HEK293 (cell line): Measurements from ENCODE around the gene ZNF442.

Experiments
- CTCF ChIP-seq: fragments of 450-650 bp; formaldehyde crosslinking; IDR thresholded peaks from 2 replicates; pipeline ENCODE4 v1.5.1; 2016; ENCODE audit warnings: missing biosample characterization, missing genetic modification characterization
- KLF10 ChIP-seq: fragments of 450-650 bp; IDR thresholded peaks from 2 replicates; pipeline ENCODE4 v1.5.1; 2018; ENCODE audit warnings: missing biosample characterization, mild to moderate bottlenecking, missing genetic modification characterization
- REST ChIP-seq: fragments of 450-650 bp; formaldehyde crosslinking; IDR thresholded peaks from 2 replicates; pipeline ENCODE4 v1.5.1; 2016; ENCODE audit warnings: missing biosample characterization, missing genetic modification characterization
- YY2 ChIP-seq: fragments of 450-650 bp; formaldehyde crosslinking; IDR thresholded peaks from 2 replicates; pipeline ENCODE4 v1.5.1; 2016; ENCODE audit warnings: missing biosample characterization, missing genetic modification characterization
- ZBTB8A ChIP-seq: fragments of 450-650 bp; formaldehyde crosslinking; IDR thresholded peaks from 2 replicates; pipeline ENCODE4 v1.5.1; 2016; ENCODE audit warnings: missing biosample characterization, missing genetic modification characterization
- ZNF138 ChIP-seq: fragments of 450-650 bp; formaldehyde crosslinking; IDR thresholded peaks from 2 replicates; pipeline ENCODE4 v1.5.1; 2016; ENCODE audit warnings: missing biosample characterization, missing genetic modification characterization, borderline replicate concordance
- ZNF394 ChIP-seq: fragments of 450-650 bp; formaldehyde crosslinking; IDR thresholded peaks from 2 replicates; pipeline ENCODE4 v1.5.1; 2016; ENCODE audit warnings: missing biosample characterization, missing genetic modification characterization, mild to moderate bottlenecking, moderate library complexity, borderline replicate concordance
- ZNF549 ChIP-seq: fragments of 450-650 bp; IDR thresholded peaks from 2 replicates; pipeline ENCODE4 v1.5.1; 2018; ENCODE audit warnings: missing biosample characterization, missing genetic modification characterization, mild to moderate bottlenecking, inconsistent platforms, moderate library complexity
- ZNF785 ChIP-seq: fragments of 450-650 bp; formaldehyde crosslinking; IDR thresholded peaks from 2 replicates; pipeline ENCODE4 v1.5.1; 2016; ENCODE audit warnings: missing biosample characterization, missing genetic modification characterization
- TF ChIP-seq, protein P1 (sequence below): IDR thresholded peaks from 2 replicates; pipeline ENCODE4 v1.6.1; 2011; ENCODE audit warnings: mild to moderate bottlenecking, low read depth, low read length, borderline replicate concordance
- TF ChIP-seq, protein P2 (sequence below): fragments of 450-650 bp; formaldehyde crosslinking; conservative IDR thresholded peaks from 2 replicates; pipeline ENCODE4 v1.5.1; 2016; ENCODE audit warnings: low read depth, missing biosample characterization, missing genetic modification characterization
- TF ChIP-seq, protein P3 (sequence below): fragments of 450-650 bp; formaldehyde crosslinking; IDR thresholded peaks from 2 replicates; pipeline ENCODE4 v1.5.1; 2017; ENCODE audit warnings: missing biosample characterization, missing genetic modification characterization
- TF ChIP-seq, protein P4 (sequence below): fragments of 450-650 bp; IDR thresholded peaks from 2 replicates; pipeline ENCODE4 v1.5.1; 2018; ENCODE audit warnings: missing biosample characterization, missing genetic modification characterization

DNA sequence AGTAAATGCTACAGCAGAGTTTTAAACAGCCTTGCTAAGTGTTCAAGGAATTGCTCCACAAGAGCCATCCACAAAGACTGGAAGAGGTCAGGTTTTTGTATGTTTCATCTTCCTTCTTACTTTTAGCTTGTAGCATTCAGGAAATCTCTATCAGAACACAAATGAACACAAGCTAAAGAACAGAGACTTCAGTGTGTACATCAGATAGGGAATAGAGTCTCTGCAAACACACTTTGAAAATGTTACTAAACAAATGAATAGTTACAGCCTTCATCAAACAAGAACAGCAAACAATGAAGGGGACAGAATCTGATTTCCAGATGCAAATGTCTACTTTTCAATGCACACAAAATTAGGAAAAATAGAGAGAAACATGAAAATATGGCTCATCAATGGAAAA, 39.8 kb downstream of the ZNF442 start:
- TF ChIP-seq KLF10 (tag by site-specific recombination) (no peak), CTCF (no peak), ZNF394 (no peak), ZNF549 (tag by site-specific recombination) (no peak), REST (tag by site-specific recombination) (no peak), ZNF138 (tag by site-specific recombination) (no peak), YY2 (tag by site-specific recombination) (no peak), ZNF785 (tag by site-specific recombination) (no peak), ZBTB8A (tag by site-specific recombination) (no peak)
- TF ChIP-seq, protein P1, sequence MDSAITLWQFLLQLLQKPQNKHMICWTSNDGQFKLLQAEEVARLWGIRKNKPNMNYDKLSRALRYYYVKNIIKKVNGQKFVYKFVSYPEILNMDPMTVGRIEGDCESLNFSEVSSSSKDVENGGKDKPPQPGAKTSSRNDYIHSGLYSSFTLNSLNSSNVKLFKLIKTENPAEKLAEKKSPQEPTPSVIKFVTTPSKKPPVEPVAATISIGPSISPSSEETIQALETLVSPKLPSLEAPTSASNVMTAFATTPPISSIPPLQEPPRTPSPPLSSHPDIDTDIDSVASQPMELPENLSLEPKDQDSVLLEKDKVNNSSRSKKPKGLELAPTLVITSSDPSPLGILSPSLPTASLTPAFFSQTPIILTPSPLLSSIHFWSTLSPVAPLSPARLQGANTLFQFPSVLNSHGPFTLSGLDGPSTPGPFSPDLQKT = no peak
- TF ChIP-seq, protein P2, sequence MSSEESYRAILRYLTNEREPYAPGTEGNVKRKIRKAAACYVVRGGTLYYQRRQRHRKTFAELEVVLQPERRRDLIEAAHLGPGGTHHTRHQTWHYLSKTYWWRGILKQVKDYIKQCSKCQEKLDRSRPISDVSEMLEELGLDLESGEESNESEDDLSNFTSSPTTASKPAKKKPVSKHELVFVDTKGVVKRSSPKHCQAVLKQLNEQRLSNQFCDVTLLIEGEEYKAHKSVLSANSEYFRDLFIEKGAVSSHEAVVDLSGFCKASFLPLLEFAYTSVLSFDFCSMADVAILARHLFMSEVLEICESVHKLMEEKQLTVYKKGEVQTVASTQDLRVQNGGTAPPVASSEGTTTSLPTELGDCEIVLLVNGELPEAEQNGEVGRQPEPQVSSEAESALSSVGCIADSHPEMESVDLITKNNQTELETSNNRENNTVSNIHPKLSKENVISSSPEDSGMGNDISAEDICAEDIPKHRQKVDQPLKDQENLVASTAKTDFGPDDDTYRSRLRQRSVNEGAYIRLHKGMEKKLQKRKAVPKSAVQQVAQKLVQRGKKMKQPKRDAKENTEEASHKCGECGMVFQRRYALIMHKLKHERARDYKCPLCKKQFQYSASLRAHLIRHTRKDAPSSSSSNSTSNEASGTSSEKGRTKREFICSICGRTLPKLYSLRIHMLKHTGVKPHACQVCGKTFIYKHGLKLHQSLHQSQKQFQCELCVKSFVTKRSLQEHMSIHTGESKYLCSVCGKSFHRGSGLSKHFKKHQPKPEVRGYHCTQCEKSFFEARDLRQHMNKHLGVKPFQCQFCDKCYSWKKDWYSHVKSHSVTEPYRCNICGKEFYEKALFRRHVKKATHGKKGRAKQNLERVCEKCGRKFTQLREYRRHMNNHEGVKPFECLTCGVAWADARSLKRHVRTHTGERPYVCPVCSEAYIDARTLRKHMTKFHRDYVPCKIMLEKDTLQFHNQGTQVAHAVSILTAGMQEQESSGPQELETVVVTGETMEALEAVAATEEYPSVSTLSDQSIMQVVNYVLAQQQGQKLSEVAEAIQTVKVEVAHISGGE = no peak
- TF ChIP-seq, protein P3, sequence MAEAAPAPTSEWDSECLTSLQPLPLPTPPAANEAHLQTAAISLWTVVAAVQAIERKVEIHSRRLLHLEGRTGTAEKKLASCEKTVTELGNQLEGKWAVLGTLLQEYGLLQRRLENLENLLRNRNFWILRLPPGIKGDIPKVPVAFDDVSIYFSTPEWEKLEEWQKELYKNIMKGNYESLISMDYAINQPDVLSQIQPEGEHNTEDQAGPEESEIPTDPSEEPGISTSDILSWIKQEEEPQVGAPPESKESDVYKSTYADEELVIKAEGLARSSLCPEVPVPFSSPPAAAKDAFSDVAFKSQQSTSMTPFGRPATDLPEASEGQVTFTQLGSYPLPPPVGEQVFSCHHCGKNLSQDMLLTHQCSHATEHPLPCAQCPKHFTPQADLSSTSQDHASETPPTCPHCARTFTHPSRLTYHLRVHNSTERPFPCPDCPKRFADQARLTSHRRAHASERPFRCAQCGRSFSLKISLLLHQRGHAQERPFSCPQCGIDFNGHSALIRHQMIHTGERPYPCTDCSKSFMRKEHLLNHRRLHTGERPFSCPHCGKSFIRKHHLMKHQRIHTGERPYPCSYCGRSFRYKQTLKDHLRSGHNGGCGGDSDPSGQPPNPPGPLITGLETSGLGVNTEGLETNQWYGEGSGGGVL (tag by site-specific recombination) = no peak
- TF ChIP-seq, protein P4, sequence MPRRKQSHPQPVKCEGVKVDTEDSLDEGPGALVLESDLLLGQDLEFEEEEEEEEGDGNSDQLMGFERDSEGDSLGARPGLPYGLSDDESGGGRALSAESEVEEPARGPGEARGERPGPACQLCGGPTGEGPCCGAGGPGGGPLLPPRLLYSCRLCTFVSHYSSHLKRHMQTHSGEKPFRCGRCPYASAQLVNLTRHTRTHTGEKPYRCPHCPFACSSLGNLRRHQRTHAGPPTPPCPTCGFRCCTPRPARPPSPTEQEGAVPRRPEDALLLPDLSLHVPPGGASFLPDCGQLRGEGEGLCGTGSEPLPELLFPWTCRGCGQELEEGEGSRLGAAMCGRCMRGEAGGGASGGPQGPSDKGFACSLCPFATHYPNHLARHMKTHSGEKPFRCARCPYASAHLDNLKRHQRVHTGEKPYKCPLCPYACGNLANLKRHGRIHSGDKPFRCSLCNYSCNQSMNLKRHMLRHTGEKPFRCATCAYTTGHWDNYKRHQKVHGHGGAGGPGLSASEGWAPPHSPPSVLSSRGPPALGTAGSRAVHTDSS (tag by site-specific recombination) = no peak
